ENCODE data around the gene RCAN1. TPM values are rescaled to one million over a fixed set of nuclear protein-coding genes. Genes with fewer than 3 reads are reported as not detected.

Gene RCAN1
- total RNA-seq, 1 experiment from 2014 or later, result 13.5 TPM

GRCh38 chr21:34520764-34521508 is 94.0 kb downstream of the RCAN1 start:
- TF ChIP-seq POLR2AphosphoS5 (IDR thresholded peaks at IDR 0.05; ENCODE audit: low read depth, low read length) (no peak), REST (IDR thresholded peaks at IDR 0.05; ENCODE audit: insufficient read depth in 1 of 2, low read depth in 2 of 2, low read length in 1 of 2) (no peak), TCF7L2 (IDR thresholded peaks at IDR 0.05; ENCODE audit: low read depth, low read length) (no peak), CTCF (IDR thresholded peaks at IDR 0.05) (no peak), SIN3A (IDR thresholded peaks at IDR 0.05; ENCODE audit: borderline replicate concordance, insufficient read depth, low read depth, low read length) (no peak)
- ATAC-seq (no peak), DNase-seq (ENCODE audit: low read depth, low spot score) (no peak)
- Histone ChIP-seq H3K9me3 (ENCODE audit: control insufficient read depth, insufficient read depth, low read depth, low read length) (no peaks in the 10 kb centered on the region), H3K27me3 (ENCODE audit: control insufficient read depth, insufficient read depth, low read length) (no peaks in the 10 kb centered on the region), H3K4me3 (ENCODE audit: low read depth in 2 of 2, low read length in 2 of 2) (no peak overlapping the region), H3K4me1 (ENCODE audit: control insufficient read depth, insufficient read depth, low read length) (peaks cover 5% of the 10 kb centered on the region), H3K36me3 (ENCODE audit: control insufficient read depth, insufficient read depth, low read length) (no peaks in the 10 kb centered on the region), H3K27ac (ENCODE audit: low read length) (no peak overlapping the region)
- ChIA-PET POLR2A (no interaction called here), CTCF (no interaction called here)
- in situ Hi-C loops (cut with HindIII; ENCODE audit: low pct_unique_long_range_greater_than_20kb, low sequenced_read_pairs) (no loop called here), intact Hi-C loops (cut with micrococcal nuclease; ENCODE audit: unreplicated experiment) (no loop called here)
- no TSS peak for BruUV-seq (replicated peaks)

- in situ Hi-C loops (cut with HindIII; ENCODE audit: low pct_unique_long_range_greater_than_20kb, low sequenced_read_pairs) (no loop called here), intact Hi-C loops (cut with micrococcal nuclease; ENCODE audit: unreplicated experiment) (no loop called here)
- no peak for ATAC-seq
- H3K4me1 ChIP-seq (ENCODE audit: control insufficient read depth, insufficient read depth, low read length), result no peaks in the 10 kb centered on the region; the same call in none of the 2 replicates
- CTCF ChIA-PET, result no interaction called here
- TF ChIP-seq CTCF (IDR thresholded peaks at IDR 0.05) (no peak), POLR2AphosphoS5 (IDR thresholded peaks at IDR 0.05; ENCODE audit: low read depth, low read length) (no peak), SIN3A (IDR thresholded peaks at IDR 0.05; ENCODE audit: borderline replicate concordance, insufficient read depth, low read depth, low read length) (no peak), REST (IDR thresholded peaks at IDR 0.05; ENCODE audit: insufficient read depth in 1 of 2, low read depth in 2 of 2, low read length in 1 of 2) (no peak), TCF7L2 (IDR thresholded peaks at IDR 0.05; ENCODE audit: low read depth, low read length) (no peak)
- BruUV-seq (replicated peaks), result no TSS peak
- POLR2A ChIA-PET, result no interaction called here
- H3K27ac ChIP-seq (ENCODE audit: low read length), result no peak overlapping the region
- no peaks in the 10 kb centered on the region for H3K36me3 ChIP-seq (ENCODE audit: control insufficient read depth, insufficient read depth, low read length)
- H3K27me3 ChIP-seq (ENCODE audit: control insufficient read depth, insufficient read depth, low read length), result no peaks in the 10 kb centered on the region
- DNase-seq (ENCODE audit: low read depth, low spot score), result no peak
- H3K4me3 ChIP-seq (ENCODE audit: low read depth in 2 of 2, low read length in 2 of 2), result no peak overlapping the region
- H3K9me3 ChIP-seq (ENCODE audit: control insufficient read depth, insufficient read depth, low read depth, low read length), result no peaks in the 10 kb centered on the region
These were observed 94.6 kb downstream of the RCAN1 start for GRCh38 chr21:34520281-34520680.
